ENCODE data around the gene PSME4.
"Not testable (repeated sequence)": the region's sequence is repeated elsewhere in the genome, so short reads cannot be mapped to it uniquely, and the experiment has no call there.

Gene PSME4

DNA sequence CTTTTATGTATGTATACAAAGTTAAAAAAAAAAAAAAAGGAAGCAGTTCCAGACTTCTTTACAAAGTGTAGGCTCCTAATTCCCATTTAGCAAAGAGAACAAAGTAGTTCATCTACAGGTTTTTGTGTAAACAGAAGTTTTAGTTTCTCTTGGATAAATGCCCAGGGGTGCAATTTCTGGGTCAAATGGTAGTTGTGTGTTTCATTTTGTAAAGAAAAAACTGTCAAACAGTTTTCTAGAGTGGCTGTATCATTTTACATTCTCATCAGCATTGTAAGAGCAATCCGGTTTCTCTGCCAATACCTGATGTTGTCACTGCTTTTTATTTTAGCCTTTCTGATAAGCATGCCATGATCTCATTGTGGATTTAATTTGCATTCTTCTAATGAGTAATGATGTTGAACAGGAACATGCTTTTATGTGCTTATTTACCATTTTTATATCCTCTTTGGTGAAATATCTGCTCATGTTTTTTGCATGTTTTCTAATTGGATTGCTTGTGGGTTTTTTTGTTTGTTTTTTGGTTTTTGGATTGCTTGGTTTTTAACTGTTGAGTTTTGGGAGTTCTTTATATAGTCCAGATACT lies 16.6 kb upstream of the PSME4 start:
- FAIRE-seq (no peak), DNase-seq (ENCODE audit: insufficient read length, low spot score) (no peak)

DNA sequence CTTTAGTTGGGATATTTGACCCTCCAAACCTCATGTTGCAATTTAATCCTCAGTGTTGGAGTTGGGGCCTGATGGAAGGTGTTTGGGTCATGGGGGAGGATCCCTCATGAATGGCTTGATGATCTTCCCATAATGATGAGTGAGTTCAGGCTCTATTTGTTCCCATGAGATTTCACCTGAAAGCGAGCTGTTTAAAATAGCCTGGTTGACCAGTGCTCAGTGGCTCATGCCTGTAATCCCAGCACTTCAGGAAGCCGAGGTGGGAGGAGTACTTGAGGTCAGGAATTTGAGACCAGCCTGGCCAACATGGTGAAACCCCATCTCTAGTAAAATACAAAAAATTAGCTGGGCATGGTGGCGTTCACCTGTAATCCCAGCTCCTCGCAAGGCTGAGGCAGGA lies 14.9 kb upstream of the PSME4 start:
- TF ChIP-seq POLR2A (IDR thresholded peaks at IDR 0.05; ENCODE audit: low read depth, low read length): no peak
- FAIRE-seq: no peak

More for the DNA sequence above, 16.6 kb upstream of the PSME4 start:
- no peak for TF ChIP-seq POLR2A (IDR thresholded peaks at IDR 0.05; ENCODE audit: low read depth, low read length)

DNA sequence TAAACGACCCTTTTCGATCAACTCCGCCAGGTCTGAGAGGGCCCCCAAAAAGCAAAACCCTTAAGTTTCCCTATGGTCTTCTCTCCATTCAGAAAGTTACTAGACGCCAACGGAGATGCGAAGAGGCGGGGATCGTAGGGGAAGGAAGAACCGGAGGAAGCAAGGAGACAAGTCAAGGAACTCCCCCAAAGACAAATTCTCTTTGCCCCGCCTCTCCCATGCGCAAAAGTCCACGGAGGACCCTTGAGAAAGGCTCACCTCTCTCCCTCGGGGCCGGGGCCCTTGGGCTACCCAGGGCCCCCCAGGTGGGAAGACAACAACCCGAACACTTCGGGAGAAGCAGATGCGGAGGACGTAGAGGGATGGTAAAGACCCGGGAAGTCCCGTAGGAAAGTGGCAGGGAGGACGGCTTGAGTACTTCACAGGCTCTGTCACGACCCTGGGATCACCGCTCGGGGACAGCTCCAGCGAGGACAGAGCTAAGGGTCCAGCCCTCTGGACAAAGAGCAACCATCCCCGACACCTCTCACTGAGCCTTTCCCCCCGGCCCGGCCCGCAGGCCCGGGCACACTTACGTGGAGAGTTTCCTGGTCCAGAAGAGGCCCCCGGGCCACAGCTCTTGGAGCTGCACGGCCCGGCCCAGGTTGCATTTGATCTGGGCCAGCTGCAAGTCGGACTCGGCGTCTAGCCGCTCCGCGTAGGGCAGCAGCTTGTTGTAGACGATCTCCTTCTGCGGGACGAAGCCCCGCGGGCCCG lies 647 bp downstream of the PSME4 start:
- TF ChIP-seq POLR2A (IDR thresholded peaks at IDR 0.05; ENCODE audit: low read depth, low read length): no peak
- FAIRE-seq (peak; percentile 45), DNase-seq (ENCODE audit: insufficient read length, low spot score) (no peak)

More for the DNA sequence above, 14.9 kb upstream of the PSME4 start:
- DNase-seq (ENCODE audit: insufficient read length, low spot score): no peak

DNA sequence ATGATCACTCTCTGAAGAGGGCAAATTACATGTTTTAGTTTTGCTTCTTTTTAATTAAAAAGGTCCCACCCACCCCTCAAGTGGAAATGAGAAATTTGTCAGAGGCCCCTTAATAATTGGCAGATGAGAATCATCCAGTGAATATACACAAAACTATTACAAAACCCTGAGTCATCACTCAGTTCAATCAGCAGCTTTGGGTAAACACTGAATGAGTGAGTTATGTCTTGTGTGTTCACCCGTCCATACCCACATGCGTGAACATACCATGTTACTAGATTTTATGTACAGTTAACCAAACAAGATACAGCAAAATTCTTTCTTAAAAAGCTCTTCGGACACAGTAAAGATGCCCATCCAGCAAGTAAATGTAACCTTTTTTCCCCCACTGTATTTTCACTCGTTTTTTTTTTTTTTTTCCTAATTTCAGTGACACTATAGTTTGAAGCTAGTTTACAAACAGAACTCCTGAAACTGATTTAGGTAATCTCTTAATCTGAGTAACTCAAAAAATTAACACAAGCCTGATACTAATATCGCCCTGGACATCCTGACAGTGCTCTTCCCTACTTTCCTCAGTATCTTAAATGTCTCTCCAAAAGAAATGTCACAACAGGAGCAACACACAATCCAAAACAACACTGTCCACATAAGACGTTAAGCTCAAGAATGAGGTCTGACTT lies 1.4 kb downstream of the PSME4 start:
- TF ChIP-seq POLR2A (IDR thresholded peaks at IDR 0.05; ENCODE audit: low read depth, low read length): no peak
- DNase-seq (ENCODE audit: insufficient read length, low spot score) (peak; percentile 40), FAIRE-seq (peak; percentile 69)

DNA sequence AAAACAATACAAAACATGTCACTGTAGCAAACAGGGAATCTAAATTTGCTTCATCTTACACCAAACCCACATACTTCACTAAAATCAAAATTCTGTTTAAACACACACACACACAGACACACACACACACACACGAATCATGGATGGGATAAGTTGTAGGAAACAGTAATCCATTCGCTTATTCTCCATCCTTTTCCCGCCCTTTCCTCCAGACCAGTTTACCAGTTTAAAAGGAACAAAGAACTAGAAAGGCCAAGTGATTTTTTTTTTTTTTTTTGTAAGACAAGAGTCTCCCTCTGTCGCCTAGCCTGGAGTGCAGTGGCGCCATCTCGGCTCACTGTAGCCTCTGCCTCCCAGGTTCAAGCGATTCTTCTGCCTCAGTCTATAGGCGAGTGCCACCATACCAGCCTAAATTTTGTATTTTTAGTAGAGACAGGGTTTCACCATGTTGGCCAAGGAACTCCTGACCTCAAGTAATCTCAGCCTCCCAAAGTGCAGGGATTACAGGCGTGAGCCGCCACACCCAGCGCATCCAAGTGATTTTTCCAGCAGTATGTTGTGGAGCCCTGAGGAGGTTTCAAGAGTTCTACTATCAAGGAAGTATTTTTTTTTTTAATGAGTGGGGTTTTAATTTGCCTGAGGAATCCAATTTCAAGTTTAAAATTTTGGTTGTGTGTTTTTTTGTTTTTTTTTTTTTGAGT lies 5.7 kb downstream of the PSME4 start:
- no peak for FAIRE-seq
- no peak for TF ChIP-seq POLR2A (IDR thresholded peaks at IDR 0.05; ENCODE audit: low read depth, low read length)

DNA sequence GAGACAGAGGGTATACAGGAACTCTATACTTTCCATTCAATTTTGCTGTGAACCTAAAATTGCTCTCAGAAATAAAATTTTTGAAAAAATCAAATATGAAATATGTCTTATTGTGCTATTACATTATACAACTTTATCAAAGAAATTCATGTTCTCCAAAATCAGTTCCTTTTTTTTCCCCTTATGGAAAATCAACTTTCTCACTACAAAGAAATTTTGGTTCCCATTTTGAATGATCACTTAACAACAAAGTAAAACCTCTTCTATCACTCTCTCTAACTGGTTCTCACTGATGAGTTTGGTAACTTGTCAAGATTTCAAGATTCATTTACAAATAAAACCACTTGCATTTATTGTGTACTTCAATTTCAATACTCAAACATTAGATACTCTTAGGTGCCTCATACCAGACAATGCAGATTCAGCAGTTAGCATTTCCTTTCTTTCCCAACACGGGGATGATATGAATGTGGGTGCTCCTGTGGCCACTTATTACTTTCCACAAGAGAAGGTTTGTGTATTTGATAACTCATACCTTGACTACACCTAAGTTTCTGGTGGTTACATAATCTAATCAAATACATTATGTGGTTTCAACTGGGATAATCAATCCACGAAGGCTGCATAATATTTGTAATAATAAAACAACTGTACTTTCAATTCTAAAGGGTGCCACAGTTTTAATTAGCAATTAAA lies 6.4 kb downstream of the PSME4 start:
- DNase-seq (ENCODE audit: insufficient read length, low spot score) (no peak), FAIRE-seq (peak; percentile 64)
- TF ChIP-seq POLR2A (IDR thresholded peaks at IDR 0.05; ENCODE audit: low read depth, low read length): no peak

More for the DNA sequence above, 5.7 kb downstream of the PSME4 start:
- no peak for DNase-seq (ENCODE audit: insufficient read length, low spot score)

DNA sequence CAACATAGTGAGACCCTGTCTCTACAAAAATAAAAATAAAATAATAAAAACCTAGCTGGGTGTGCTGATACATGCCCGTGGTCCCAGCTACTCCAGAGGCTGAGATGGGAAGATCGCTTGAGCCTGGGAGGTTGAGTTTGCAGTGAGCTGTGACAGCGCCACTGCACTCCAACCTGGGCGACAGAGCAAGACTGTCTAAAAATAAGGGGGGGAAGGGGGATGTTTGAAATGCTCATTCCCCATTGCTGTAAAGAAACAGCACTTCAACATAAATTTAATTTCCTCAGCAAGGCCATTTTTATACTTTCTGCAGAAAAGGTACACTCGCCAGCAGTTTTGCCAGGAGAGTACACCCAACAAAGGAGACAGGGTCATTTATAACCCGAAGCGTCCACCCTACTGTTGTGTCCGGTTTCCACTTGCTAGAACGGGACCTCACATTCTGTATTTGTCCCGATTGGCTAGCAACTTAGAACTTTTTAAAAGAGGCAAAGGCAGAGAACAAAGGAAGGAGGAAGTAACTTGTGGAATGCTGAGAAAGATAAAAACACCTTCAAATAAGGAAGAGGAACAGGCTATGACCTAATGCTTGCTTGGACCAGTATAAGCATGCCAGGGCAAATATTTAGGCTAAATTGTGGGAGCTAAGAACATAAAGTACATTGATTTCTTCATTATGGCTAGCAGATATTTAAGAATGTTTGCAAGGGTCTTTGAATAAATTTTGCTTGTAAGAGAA lies 9.1 kb downstream of the PSME4 start:
- not testable (repeated sequence) for DNase-seq (ENCODE audit: insufficient read length, low spot score); FAIRE-seq

DNA sequence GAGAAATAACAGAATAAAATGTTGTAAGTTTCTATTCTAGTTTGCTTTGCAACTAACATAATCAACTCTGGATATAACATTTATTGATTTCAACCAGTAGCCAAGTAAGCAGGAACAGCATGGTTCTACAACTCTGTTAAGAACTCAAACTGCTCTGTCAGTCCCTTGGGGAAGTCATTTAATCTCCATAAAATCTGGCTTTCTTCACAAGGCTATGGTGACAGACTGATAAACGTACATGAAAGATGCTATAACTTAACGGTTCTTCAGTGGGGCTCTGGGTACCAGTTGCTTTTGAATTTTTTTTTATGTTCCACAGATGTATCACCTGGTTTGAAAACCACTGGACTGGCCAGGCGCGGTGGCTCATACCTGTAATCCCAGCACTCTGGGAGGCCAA lies 10.3 kb downstream of the PSME4 start:
- FAIRE-seq: no peak

DNA sequence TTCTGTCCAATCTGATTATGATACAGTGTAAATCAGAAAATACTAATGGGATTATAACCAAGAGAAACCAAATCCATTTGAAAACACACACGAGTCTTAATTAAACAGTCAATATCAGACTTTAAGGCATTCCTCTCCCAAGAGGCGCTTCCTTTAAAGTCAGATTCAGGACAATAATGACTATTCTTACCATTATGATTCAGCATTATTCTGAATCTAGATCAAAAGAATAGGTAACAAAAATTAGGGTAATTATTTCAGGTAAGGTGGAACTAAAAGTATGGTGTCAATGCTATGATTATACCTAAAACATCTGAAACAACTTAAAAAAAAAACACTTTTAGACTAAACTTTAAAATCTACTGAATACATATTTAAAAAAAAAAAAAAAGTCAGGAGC lies 12.3 kb downstream of the PSME4 start:
- no peak for TF ChIP-seq POLR2A (IDR thresholded peaks at IDR 0.05; ENCODE audit: low read depth, low read length)
- DNase-seq (ENCODE audit: insufficient read length, low spot score): no peak
- no peak for FAIRE-seq

More for the DNA sequence above, 10.3 kb downstream of the PSME4 start:
- no peak for DNase-seq (ENCODE audit: insufficient read length, low spot score)
- no peak for TF ChIP-seq POLR2A (IDR thresholded peaks at IDR 0.05; ENCODE audit: low read depth, low read length)

DNA sequence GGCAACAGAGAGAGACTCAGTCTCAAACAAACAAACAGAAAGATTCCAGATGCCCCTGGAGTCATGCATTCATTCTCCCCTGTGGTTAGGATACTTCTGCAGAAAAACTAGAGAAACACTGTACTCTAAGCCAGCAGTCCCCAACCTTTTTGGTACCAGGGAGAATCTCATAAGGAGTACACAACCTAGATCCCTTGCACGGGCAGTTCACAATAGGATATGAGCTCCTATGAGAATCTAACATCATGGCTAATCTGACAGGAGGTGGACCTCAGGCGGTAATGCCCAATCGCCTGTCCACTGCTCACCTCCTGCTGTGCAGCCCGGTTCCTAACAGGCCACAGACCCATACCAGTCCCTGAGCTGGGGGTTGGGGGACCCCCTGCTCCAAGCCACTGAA lies 18.3 kb downstream of the PSME4 start:
- TF ChIP-seq POLR2A (IDR thresholded peaks at IDR 0.05; ENCODE audit: low read depth, low read length): no peak
- no peak for FAIRE-seq
- DNase-seq (ENCODE audit: insufficient read length, low spot score): no peak

DNA sequence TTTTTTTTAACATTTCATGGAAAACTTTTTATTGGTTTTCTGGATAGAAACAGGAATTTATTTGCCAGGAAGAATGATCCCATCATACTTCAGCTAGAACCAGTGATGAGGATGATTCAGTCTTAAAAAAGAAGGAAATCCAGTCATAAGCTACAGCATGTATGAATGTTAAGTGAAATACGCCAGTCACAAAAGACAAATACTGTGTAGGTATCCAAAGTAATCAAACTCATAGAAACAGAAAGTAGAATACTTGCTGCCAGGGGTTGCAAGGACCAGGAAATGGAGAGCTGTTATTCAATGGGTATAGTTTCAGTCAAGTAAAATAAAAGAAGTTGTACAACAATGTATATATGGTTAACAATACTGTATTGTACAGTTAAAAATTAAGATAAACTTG lies 21.3 kb downstream of the PSME4 start:
- no peak for TF ChIP-seq POLR2A (IDR thresholded peaks at IDR 0.05; ENCODE audit: low read depth, low read length)
- FAIRE-seq (no peak), DNase-seq (ENCODE audit: insufficient read length, low spot score) (no peak)

DNA sequence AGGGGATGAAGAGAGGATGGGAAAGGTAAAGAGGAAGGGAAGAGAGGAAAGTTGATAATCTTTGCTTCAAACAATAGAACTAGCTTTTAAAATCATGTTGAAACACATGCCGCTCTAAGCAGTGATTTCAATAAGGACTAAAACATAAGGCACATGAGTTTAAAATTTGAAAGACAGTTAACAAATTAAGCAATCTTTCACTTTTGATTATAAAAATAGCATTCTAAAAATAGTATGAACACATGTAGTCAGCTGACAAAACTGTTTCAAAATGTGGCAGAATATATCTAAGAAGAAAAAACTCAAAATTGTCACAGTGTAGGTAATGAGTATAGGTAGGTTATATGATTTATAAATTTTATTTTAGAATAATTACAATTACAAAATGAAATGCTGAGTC lies 25.3 kb downstream of the PSME4 start:
- FAIRE-seq (no peak), DNase-seq (ENCODE audit: insufficient read length, low spot score) (no peak)
- TF ChIP-seq POLR2A (IDR thresholded peaks at IDR 0.05; ENCODE audit: low read depth, low read length): no peak

DNA sequence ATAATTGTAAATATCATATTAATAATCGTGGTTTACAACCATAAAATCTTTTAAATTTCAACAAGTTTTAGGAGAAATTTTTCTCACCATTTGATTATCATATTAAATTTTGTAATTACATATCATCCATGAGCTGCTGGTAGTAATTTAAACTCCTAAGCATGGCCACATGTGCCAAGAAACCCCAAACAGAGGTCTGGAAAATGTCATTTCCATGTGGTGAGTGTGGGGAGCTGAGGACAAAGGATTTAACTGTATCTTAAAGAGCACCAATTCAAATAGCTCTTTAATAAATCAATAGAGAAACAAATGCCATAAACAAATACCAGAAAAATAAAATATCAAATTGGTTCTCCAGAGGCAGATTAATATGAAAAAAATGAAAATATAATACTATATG lies 26.3 kb downstream of the PSME4 start:
- no peak for TF ChIP-seq POLR2A (IDR thresholded peaks at IDR 0.05; ENCODE audit: low read depth, low read length)
- no peak for FAIRE-seq
- no peak for DNase-seq (ENCODE audit: insufficient read length, low spot score)

Data from H54 (cell line).